ENCODE data around the gene AUNIP.

AUNIP gene

DNA sequence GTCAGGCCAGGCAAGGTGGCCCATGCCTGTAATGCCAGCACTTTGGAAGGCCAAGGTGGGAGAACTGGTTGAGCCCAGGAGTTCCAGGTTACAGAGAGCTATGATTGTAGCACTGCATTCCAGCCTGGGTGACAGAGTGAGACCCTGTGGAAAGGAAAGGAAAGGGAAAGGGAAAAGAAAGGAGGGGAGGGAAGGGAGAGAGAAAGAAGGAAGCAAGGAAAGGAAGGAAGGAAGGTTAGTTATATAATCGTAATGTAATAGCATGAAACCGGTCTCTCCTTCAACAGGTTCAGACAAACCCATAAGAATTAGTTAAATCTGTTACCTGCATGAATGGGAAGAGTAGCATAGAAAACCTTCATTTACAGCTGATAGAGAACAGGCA is 17.4 kb upstream of the AUNIP start:
- H3K4me1 Mint-ChIP-seq: peaks cover 41% of the 10 kb centered on the region
- DNase-seq: no peak
- peak overlapping the region; percentile 81 for H3K4me3 Mint-ChIP-seq
- TF ChIP-seq, protein P1, sequence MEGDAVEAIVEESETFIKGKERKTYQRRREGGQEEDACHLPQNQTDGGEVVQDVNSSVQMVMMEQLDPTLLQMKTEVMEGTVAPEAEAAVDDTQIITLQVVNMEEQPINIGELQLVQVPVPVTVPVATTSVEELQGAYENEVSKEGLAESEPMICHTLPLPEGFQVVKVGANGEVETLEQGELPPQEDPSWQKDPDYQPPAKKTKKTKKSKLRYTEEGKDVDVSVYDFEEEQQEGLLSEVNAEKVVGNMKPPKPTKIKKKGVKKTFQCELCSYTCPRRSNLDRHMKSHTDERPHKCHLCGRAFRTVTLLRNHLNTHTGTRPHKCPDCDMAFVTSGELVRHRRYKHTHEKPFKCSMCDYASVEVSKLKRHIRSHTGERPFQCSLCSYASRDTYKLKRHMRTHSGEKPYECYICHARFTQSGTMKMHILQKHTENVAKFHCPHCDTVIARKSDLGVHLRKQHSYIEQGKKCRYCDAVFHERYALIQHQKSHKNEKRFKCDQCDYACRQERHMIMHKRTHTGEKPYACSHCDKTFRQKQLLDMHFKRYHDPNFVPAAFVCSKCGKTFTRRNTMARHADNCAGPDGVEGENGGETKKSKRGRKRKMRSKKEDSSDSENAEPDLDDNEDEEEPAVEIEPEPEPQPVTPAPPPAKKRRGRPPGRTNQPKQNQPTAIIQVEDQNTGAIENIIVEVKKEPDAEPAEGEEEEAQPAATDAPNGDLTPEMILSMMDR (IDR thresholded peaks at IDR 0.05): no peak
- H3K27me3 Mint-ChIP-seq (ENCODE audit: low read depth, poor library complexity): peaks cover 21% of the 10 kb centered on the region
- no peaks in the 10 kb centered on the region for H3K9me3 Mint-ChIP-seq
- H3K27ac Mint-ChIP-seq: no peak overlapping the region
- H3K36me3 Mint-ChIP-seq (ENCODE audit: low read depth): no peaks in the 10 kb centered on the region

DNA sequence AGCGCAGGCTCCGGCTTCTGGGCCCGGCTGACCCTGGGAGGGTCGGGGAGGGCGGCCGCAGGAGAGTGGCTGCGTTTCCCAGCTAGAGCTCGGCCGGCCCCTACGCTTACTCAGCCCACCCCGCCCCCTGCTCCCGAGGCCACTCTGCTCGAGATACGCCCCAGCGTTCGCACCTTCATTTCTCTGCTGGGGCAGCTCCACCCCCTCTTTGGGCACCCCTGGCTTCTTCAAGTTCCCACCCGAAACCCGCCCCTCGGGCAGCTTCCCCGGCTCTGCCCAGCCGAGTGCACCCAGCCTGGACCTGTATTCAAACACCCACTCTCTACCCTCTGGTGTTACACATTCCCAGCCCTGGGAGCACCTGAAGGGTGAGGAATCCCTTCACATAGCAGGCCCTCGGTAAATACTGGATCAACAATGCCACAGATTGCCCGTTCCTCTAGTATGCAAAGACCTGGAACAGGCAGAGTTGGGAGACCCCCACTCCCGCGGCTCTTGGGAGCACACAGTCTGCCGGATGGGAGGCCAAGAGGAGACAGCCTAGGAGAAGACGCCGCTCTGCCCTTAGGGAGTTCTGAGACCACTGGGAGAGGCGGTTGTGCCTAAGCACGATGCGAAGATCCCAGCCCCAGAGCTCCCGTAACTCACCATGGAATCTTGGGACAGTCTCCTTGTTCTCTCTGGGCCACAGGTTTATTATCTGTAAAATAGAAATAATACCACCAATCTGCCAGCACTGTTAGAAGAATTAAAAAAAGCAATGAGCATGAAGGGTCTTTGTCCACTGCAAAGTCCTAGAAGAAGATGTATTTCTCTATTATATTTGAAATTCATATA is 16.8 kb upstream of the AUNIP start:
- H3K36me3 Mint-ChIP-seq (ENCODE audit: low read depth): no peaks in the 10 kb centered on the region
- no peak for DNase-seq

DNA sequence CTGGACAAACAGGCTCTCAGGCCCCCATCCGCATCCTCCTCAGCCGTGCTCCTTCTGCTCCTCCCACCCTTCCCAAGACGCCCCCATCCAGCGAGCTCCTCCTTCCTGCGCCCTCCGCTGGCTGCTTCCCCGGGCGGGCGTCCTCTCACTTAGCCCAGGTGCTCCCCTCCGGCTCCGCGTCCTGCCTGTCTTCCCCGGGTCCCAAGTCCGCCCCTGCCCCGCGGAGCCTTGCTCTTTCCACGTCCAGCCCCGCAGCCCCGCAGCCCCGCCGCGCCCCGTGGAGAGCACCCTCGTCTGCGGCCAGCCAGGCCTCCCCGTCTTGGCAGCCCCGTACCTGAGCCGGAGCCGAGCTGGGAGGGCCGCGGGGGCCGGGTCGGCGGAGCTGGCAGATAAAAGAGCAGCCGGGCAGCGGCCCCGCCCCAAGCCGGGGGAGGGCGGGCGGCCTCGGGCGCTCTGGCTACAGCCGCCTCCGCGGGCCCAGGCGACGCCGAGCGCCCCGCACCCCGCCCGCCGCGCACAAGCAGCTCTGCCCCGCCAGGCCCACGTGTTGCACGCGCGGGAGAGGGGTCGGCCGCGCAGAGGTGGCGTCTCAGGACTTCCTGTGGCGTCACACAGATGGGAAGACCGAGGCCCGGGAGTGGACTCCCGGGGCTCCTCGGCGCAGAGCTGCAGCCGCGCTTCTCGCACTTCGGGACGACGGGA is 16.0 kb upstream of the AUNIP start, which contains the start of gene PAQR7:
PAQR7 (minus strand) TSS at position 555 of the 702 bp plus-strand sequence. CDS start 11,869 bp downstream, outside the sequence.
- peaks cover 15% of the 10 kb centered on the region for H3K27me3 Mint-ChIP-seq (ENCODE audit: low read depth, poor library complexity)
- H3K4me1 Mint-ChIP-seq: peaks cover 52% of the 10 kb centered on the region
- DNase-seq: peak; percentile 83
- no peaks in the 10 kb centered on the region for H3K9me3 Mint-ChIP-seq
- TF ChIP-seq, protein P1 (IDR thresholded peaks at IDR 0.05): no peak
- H3K27ac Mint-ChIP-seq: peak within 1 kb of the TSS; percentile 86
- H3K4me3 Mint-ChIP-seq: peak within 1 kb of the TSS; percentile 89
- H3K36me3 Mint-ChIP-seq (ENCODE audit: low read depth): no peaks in the 10 kb centered on the region

More for the DNA sequence above, 16.8 kb upstream of the AUNIP start:
- Mint-ChIP-seq H3K27ac (peak overlapping the region; percentile 80), H3K4me1 (peaks cover 47% of the 10 kb centered on the region), H3K4me3 (peak overlapping the region; percentile 81), H3K9me3 (no peaks in the 10 kb centered on the region), H3K27me3 (ENCODE audit: low read depth, poor library complexity) (peaks cover 18% of the 10 kb centered on the region)
- TF ChIP-seq, protein P1 (IDR thresholded peaks at IDR 0.05): no peak

DNA sequence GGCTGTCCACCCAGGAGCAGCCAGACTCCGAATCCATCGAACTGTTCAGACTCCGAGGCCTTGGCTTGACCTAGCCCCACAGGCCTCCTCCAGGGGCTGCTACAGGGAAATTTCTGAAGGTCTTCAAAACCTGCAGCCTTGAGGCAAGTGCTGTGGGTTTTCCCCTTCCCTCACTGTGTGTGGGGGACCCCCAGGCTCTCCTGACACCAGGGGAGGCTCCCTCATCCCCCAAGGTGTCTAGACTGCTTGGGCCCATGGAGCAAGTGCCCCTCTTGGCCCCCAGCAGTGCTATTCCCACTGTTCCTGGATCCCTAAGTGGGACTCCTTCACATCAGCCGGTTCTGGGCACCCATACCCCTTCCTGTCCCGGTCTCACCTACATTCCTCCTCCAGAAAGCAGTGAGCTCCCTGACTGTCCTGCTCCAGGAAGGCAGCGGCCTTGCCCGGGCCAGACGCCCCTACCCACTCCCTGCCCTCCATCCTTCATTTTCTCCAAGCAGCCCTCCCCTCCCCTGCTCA is 15.4 kb upstream of the AUNIP start:
- H3K4me1 Mint-ChIP-seq: peaks cover 48% of the 10 kb centered on the region
- peak overlapping the region; percentile 86 for H3K27ac Mint-ChIP-seq
- peaks cover 14% of the 10 kb centered on the region for H3K27me3 Mint-ChIP-seq (ENCODE audit: low read depth, poor library complexity)

DNA sequence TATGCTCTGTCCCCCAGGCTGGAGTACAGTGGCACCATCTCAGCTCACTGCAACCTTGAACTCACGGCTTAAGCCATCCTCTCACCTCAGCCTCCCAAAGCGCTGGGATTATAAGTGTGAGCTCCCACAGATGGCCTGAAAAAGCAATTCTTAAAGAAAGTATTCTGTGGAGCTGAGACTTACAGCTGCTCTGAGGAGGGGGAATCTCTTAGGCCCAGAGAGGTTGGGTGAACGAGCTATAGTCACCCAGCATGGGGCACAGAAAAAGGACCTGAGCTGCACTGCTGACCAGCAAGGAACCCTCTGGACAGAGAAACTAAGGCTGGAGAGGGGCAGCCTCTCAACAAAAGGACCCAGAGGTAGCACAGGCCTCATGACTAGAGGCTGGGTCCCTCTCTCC is 15.0 kb upstream of the AUNIP start:
- H3K4me1 Mint-ChIP-seq: peaks cover 46% of the 10 kb centered on the region
- TF ChIP-seq, protein P1 (IDR thresholded peaks at IDR 0.05): no peak
- H3K9me3 Mint-ChIP-seq: no peaks in the 10 kb centered on the region
- DNase-seq: no peak
- peaks cover 14% of the 10 kb centered on the region for H3K27me3 Mint-ChIP-seq (ENCODE audit: low read depth, poor library complexity)
- H3K27ac Mint-ChIP-seq: no peak overlapping the region
- H3K36me3 Mint-ChIP-seq (ENCODE audit: low read depth): no peaks in the 10 kb centered on the region
- no peak overlapping the region for H3K4me3 Mint-ChIP-seq

More for the DNA sequence above, 15.4 kb upstream of the AUNIP start:
- TF ChIP-seq, protein P1 (IDR thresholded peaks at IDR 0.05): no peak
- Mint-ChIP-seq H3K4me3 (peak overlapping the region; percentile 89), H3K9me3 (no peaks in the 10 kb centered on the region), H3K36me3 (ENCODE audit: low read depth) (no peaks in the 10 kb centered on the region)
- no peak for DNase-seq

Measured in nephron progenitor cell (in vitro differentiated cells).